Endodermal cell (in vitro differentiated cells): ENCODE measurements around the gene DNAJC8. TPM values are rescaled to one million over a fixed set of nuclear protein-coding genes. Genes with fewer than 3 reads are reported as not detected.

Source experiments
- DNase-seq: peaks from one replicate; pipeline ENCODE4 v3.0.0-alpha.2; 2017
- H3K27ac ChIP-seq: 2 replicates; pipeline ENCODE4 v1.5.1; 2013; ENCODE audit warnings: mild to moderate bottlenecking, low read depth, low read length, moderate library complexity
- H3K27me3 ChIP-seq: 2 replicates; pipeline ENCODE4 v1.6.1; 2013; ENCODE audit warnings: mild to moderate bottlenecking, low read length, moderate library complexity; ENCODE audit not compliant: insufficient read depth, control insufficient read depth, poor library complexity, severe bottlenecking
- H3K36me3 ChIP-seq: 2 replicates; pipeline ENCODE4 v1.7.0; 2013; ENCODE audit warnings: mild to moderate bottlenecking, low read length, moderate library complexity; ENCODE audit not compliant: control insufficient read depth, insufficient read depth
- H3K4me1 ChIP-seq: one replicate; pipeline ENCODE4 v1.7.0; 2013; ENCODE audit warnings: low read length; ENCODE audit not compliant: control insufficient read depth, insufficient read depth
- H3K4me3 ChIP-seq: 2 replicates; pipeline ENCODE4 v1.5.1; 2013; ENCODE audit warnings: mild to moderate bottlenecking, low read length, moderate library complexity
- H3K9ac ChIP-seq: 2 replicates; pipeline ENCODE4 v1.6.1; 2013; ENCODE audit warnings: mild to moderate bottlenecking, low read length, moderate library complexity; ENCODE audit not compliant: poor library complexity, severe bottlenecking; ENCODE audit errors: extremely low read depth
- H3K9me3 ChIP-seq: 2 replicates; pipeline ENCODE4 v1.6.1; 2013; ENCODE audit warnings: mild to moderate bottlenecking, low read length, moderate library complexity; ENCODE audit not compliant: control insufficient read depth
- H3K27ac Mint-ChIP-seq: 2 replicates; pipeline ENCODE4 v1.8.0; 2020; ENCODE audit warnings: mixed read lengths
- H3K27me3 Mint-ChIP-seq: 2 replicates; pipeline ENCODE4 v1.8.0; 2021; ENCODE audit warnings: mild to moderate bottlenecking, mixed read lengths; ENCODE audit not compliant: insufficient read depth
- H3K36me3 Mint-ChIP-seq: 2 replicates; pipeline ENCODE4 v1.8.0; 2020; ENCODE audit warnings: low read depth, mixed read lengths
- H3K4me1 Mint-ChIP-seq: 2 replicates; pipeline ENCODE4 v1.8.0; 2020; ENCODE audit warnings: mixed read lengths
- H3K4me3 Mint-ChIP-seq: 2 replicates; pipeline ENCODE4 v1.8.0; 2020; ENCODE audit warnings: mild to moderate bottlenecking, moderate library complexity, mixed read lengths
- H3K9me3 Mint-ChIP-seq: 2 replicates; pipeline ENCODE4 v1.8.0; 2020; ENCODE audit warnings: mild to moderate bottlenecking, mixed read lengths
- WGBS, 2 experiments: methylation state at CpG; one replicate each; pipeline versions ENCODE4 v1.1.5 to v1.1.7; 2013; ENCODE audit warnings: missing lambda C conversion rate in 2 of 2, mixed read lengths in 1 of 2; ENCODE audit not compliant: insufficient coverage in 1 of 2, insufficient read length in 1 of 2; 5-methylcytosine and 5-hydroxymethylcytosine counted together
- total RNA-seq, 2 donors: library from RNA; stranded (reverse); fragmentation: NEBNext Ultra II Directional in 1 of 2; extraction: Animal tissue kit (Norgen Biotek cat#: 25700) in 1 of 2; gene quantifications; 2 replicates in 1 of 2; 3 replicates in 1 of 2; pipeline ENCODE4 v1.2.1, GENCODE V29; 2021
- TF ChIP-seq, protein P1 (sequence below): fragments of 200-600 bp; sonication (generic); conservative IDR thresholded peaks from 2 replicates; pipeline ENCODE4 v1.5.0; 2021; ENCODE audit warnings: antibody characterized with exemption, mild to moderate bottlenecking

The DNAJC8 gene
- total RNA-seq, 2 donors from 2014 or later, result 122 to 144 TPM

DNA sequence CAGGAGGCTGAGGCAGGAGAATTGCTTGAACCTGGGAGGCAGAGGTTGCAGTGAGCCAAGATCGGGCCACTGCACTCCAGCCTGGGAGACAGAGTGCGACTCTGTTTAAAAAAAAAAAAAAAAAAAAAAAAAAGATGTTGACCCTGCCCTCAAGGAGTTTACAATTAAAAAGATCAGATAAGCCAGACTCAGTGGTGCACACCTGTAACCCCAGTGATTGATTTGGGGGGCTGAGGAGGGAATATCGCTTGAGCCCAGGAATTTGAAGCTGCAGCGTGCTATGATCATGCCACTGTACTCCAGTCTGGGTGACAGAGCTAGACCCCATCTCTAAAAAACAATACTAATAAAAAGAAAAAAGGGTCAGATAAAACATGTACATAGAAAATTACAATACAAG, 24.9 kb upstream of the DNAJC8 start:
- WGBS, 2 experiments, result 85 to 92% methylated on average over 2 to 4 of the region's 4 CpGs
- Histone ChIP-seq H3K27ac (no peak overlapping the region), H3K9ac (no peak overlapping the region), H3K4me1 (no peaks in the 10 kb centered on the region), H3K36me3 (no peaks in the 10 kb centered on the region), H3K9me3 (no peaks in the 10 kb centered on the region), H3K27me3 (no peaks in the 10 kb centered on the region), H3K4me3 (no peak overlapping the region)
- Mint-ChIP-seq H3K9me3 (no peaks in the 10 kb centered on the region), H3K27ac (no peak overlapping the region), H3K27me3 (peaks cover 4% of the 10 kb centered on the region), H3K4me1 (peaks cover 15% of the 10 kb centered on the region), H3K36me3 (no peaks in the 10 kb centered on the region), H3K4me3 (no peak overlapping the region)
- DNase-seq, result no peak
- TF ChIP-seq, protein P1, sequence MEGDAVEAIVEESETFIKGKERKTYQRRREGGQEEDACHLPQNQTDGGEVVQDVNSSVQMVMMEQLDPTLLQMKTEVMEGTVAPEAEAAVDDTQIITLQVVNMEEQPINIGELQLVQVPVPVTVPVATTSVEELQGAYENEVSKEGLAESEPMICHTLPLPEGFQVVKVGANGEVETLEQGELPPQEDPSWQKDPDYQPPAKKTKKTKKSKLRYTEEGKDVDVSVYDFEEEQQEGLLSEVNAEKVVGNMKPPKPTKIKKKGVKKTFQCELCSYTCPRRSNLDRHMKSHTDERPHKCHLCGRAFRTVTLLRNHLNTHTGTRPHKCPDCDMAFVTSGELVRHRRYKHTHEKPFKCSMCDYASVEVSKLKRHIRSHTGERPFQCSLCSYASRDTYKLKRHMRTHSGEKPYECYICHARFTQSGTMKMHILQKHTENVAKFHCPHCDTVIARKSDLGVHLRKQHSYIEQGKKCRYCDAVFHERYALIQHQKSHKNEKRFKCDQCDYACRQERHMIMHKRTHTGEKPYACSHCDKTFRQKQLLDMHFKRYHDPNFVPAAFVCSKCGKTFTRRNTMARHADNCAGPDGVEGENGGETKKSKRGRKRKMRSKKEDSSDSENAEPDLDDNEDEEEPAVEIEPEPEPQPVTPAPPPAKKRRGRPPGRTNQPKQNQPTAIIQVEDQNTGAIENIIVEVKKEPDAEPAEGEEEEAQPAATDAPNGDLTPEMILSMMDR, result no peak

DNA sequence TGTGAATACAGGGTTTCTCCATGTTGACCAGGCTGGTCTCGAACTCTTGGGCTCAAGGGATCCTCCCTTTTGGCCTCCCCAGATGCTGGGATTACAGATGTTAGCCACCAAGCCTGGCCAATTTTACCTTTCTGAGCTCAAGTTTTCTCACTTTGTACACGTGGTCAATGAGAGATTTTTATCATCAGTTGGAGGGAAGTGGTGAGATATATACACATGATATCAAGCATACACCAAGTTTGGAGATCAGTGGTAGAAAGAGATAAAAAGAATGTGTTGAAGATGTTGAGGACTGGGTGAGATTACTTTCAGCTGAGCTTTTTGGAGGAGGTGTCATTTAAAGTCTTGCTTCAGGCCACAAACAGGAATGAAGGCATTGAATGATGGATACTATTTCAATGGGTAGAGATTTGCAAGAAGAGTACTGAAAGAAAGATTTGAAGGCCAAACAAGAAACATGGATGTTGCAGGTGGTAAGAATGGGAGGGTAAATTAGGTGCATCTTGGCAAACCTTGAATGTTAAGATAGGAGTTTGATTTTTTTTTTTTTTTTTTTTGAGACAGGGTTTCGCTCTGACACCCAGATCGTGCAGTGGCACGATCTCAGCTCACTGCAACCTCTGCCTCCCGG, 23.5 kb upstream of the DNAJC8 start:
- H3K9me3 ChIP-seq, result no peaks in the 10 kb centered on the region
- H3K27ac Mint-ChIP-seq, result no peak overlapping the region
- no peaks in the 10 kb centered on the region for H3K27me3 ChIP-seq
- H3K4me1 ChIP-seq, result no peaks in the 10 kb centered on the region
- no peak overlapping the region for H3K4me3 Mint-ChIP-seq
- WGBS, 2 experiments, result 91 to 94% methylated on average over 1 to 6 of the region's 6 CpGs
- H3K36me3 Mint-ChIP-seq, result no peaks in the 10 kb centered on the region
- no peaks in the 10 kb centered on the region for H3K36me3 ChIP-seq
- H3K4me3 ChIP-seq, result no peak overlapping the region
- peaks cover 4% of the 10 kb centered on the region for H3K27me3 Mint-ChIP-seq
- H3K4me1 Mint-ChIP-seq, result peaks cover 13% of the 10 kb centered on the region
- no peaks in the 10 kb centered on the region for H3K9me3 Mint-ChIP-seq
- H3K27ac ChIP-seq, result no peak overlapping the region
- TF ChIP-seq, protein P1, result no peak
- no peak for DNase-seq
- H3K9ac ChIP-seq, result no peak overlapping the region

DNA sequence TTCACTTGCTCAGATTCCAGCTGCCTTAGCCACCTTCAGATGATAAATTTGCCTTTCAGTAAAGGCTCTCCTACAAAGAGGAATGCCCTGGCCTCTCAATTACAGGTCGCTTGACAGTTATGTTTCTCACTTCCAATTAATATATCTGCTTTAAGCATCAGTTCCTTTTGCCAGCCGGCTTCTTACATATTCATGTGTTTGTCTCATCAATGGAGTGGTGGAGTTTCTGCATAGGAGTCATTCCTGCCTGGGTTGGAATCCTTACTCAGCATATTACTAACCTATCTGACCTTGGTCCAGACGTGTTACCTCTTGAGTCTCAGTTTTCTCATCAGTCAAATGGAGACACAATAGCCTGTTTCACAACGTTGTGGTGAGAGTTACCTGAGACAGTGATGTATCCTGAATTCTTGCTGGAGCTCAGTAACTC, 17.1 kb upstream of the DNAJC8 start:
- Mint-ChIP-seq H3K4me1 (peaks cover 18% of the 10 kb centered on the region), H3K4me3 (no peak overlapping the region), H3K9me3 (no peaks in the 10 kb centered on the region), H3K36me3 (peaks cover 1% of the 10 kb centered on the region), H3K27ac (no peak overlapping the region), H3K27me3 (peaks cover 4% of the 10 kb centered on the region)
- H3K4me3 ChIP-seq, result no peak overlapping the region
- no peak for DNase-seq
- H3K36me3 ChIP-seq, result no peaks in the 10 kb centered on the region
- H3K4me1 ChIP-seq, result peaks cover 7% of the 10 kb centered on the region
- H3K27ac ChIP-seq, result no peak overlapping the region
- 78 to 100% methylated on average over 3 to 4 of the region's 4 CpGs for WGBS, 2 experiments
- no peaks in the 10 kb centered on the region for H3K27me3 ChIP-seq
- no peak overlapping the region for H3K9ac ChIP-seq
- no peaks in the 10 kb centered on the region for H3K9me3 ChIP-seq
- TF ChIP-seq, protein P1, result no peak
